GM18951 (cell line): ENCODE data around the gene ZBTB1.
"Not testable (repeated sequence)": the region's sequence is repeated elsewhere in the genome, so short reads cannot be mapped to it uniquely, and the experiment has no call there.

Experiments
- POLR2A ChIP-seq: IDR thresholded peaks from 4 replicates; pipeline ENCODE4 v1.6.1; 2011; ENCODE audit warnings: mild to moderate bottlenecking; ENCODE audit not compliant: insufficient read length, insufficient read depth; ENCODE audit errors: extremely low read depth
- in situ Hi-C: fragments of 300-500 bp; cut with MboI; formaldehyde crosslinking; loops from one replicate; pipeline ENCODE4 v1.12.0; 2022; ENCODE audit warnings: low sequenced_read_pairs, mixed read lengths, inconsistent platforms; ENCODE audit not compliant: unreplicated experiment

ZBTB1 gene

GRCh38 chr14:64549791-64550620, 45.4 kb downstream of the ZBTB1 start, which contains the start of gene PPP1R36:
PPP1R36 (plus strand) TSS chr14:64549961; CDS start chr14:64549998, 37 bp downstream.
- no peak for TF ChIP-seq POLR2A
- in situ Hi-C loops, result no loop called here

- TF ChIP-seq POLR2A, result no peak
- in situ Hi-C loops, result no loop called here
These were observed 46.2 kb downstream of the ZBTB1 start for GRCh38 chr14:64550621-64551333.

- TF ChIP-seq POLR2A, result no peak
- in situ Hi-C loops, result no loop called here
These were observed 50.0 kb downstream of the ZBTB1 start for GRCh38 chr14:64554556-64554955.

- in situ Hi-C loops, result no loop called here
- no peak for TF ChIP-seq POLR2A
These were observed 52.0 kb downstream of the ZBTB1 start for GRCh38 chr14:64556526-64556925.

GRCh38 chr14:64558216-64558615, 53.6 kb downstream of the ZBTB1 start:
- in situ Hi-C loops, result not testable (repeated sequence)

GRCh38 chr14:64561631-64562030, 57.1 kb downstream of the ZBTB1 start:
- in situ Hi-C loops, result no loop called here
- TF ChIP-seq POLR2A, result no peak

GRCh38 chr14:64562436-64562835, 57.9 kb downstream of the ZBTB1 start:
- in situ Hi-C loops, result no loop called here
- TF ChIP-seq POLR2A, result no peak

GRCh38 chr14:64563696-64564095, 59.1 kb downstream of the ZBTB1 start:
- no peak for TF ChIP-seq POLR2A
- in situ Hi-C loops, result no loop called here

- in situ Hi-C loops, result no loop called here
- TF ChIP-seq POLR2A, result no peak
These were observed 62.1 kb downstream of the ZBTB1 start for GRCh38 chr14:64566651-64567122.

- no peak for TF ChIP-seq POLR2A
- in situ Hi-C loops, result no loop called here
These were observed 64.6 kb downstream of the ZBTB1 start for GRCh38 chr14:64569138-64569631.

GRCh38 chr14:64569646-64570045, 65.1 kb downstream of the ZBTB1 start:
- in situ Hi-C loops, result not testable (repeated sequence)

- TF ChIP-seq POLR2A, result no peak
- in situ Hi-C loops, result no loop called here
These were observed 68.0 kb downstream of the ZBTB1 start for GRCh38 chr14:64572386-64573104.

- TF ChIP-seq POLR2A, result no peak
- in situ Hi-C loops, result no loop called here
These were observed 68.5 kb downstream of the ZBTB1 start for GRCh38 chr14:64573109-64573508.
